Activated CD4-positive, alpha-beta memory T cell treated with anti-CD3 and anti-CD28 coated beads, Interleukin-2, amount 10 ng/mL, durations not matched to agents 7 days and 5 days (primary cell): ENCODE results near the gene DNAL4. TPM values are rescaled to one million over a fixed set of nuclear protein-coding genes. Genes with fewer than 3 reads are reported as not detected.
A peak's percentile ranks its signal among the peaks of the same experiment; 100 is the strongest.

Experiments
- CTCF ChIA-PET: fragments of 350-600 bp; sonication (Branson Sonifier 250); formaldehyde crosslinking; loops from one replicate; lab custom pipeline; 2021; ENCODE audit warnings: antibody characterized with exemption, inconsistent platforms; lab: Charles Lee
- POLR2A ChIA-PET: fragments of 350-600 bp; sonication (Branson Sonifier 250); formaldehyde crosslinking; loops from one replicate; lab custom pipeline; 2021; ENCODE audit warnings: antibody characterized with exemption; lab: Charles Lee
- DNase-seq: peaks from one replicate; pipeline ENCODE4 v3.0.0-alpha.2; 2020
- H3K27ac Mint-ChIP-seq: one replicate; pipeline ENCODE4 v1.8.0; 2021; ENCODE audit warnings: mild to moderate bottlenecking, mixed read lengths
- H3K27me3 Mint-ChIP-seq: one replicate; pipeline ENCODE4 v1.8.0; 2021; ENCODE audit warnings: mixed read lengths
- H3K36me3 Mint-ChIP-seq: one replicate; pipeline ENCODE4 v1.8.0; 2021; ENCODE audit warnings: low read depth, mixed read lengths
- H3K4me1 Mint-ChIP-seq: one replicate; pipeline ENCODE4 v1.8.0; 2021; ENCODE audit warnings: mixed read lengths
- H3K4me3 Mint-ChIP-seq: one replicate; pipeline ENCODE4 v1.8.0; 2021; ENCODE audit warnings: mild to moderate bottlenecking, mixed read lengths
- H3K9me3 Mint-ChIP-seq: one replicate; pipeline ENCODE4 v1.8.0; 2021; ENCODE audit warnings: mixed read lengths
- total RNA-seq, 2 experiments: library from RNA; stranded (reverse); gene quantifications; one replicate each; pipeline ENCODE4 v1.2.3, GENCODE V29; 2021

DNAL4 gene, protein sequence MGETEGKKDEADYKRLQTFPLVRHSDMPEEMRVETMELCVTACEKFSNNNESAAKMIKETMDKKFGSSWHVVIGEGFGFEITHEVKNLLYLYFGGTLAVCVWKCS
- 1 to 10 TPM; 8.0 to 8.4 TPM for total RNA-seq

DNA sequence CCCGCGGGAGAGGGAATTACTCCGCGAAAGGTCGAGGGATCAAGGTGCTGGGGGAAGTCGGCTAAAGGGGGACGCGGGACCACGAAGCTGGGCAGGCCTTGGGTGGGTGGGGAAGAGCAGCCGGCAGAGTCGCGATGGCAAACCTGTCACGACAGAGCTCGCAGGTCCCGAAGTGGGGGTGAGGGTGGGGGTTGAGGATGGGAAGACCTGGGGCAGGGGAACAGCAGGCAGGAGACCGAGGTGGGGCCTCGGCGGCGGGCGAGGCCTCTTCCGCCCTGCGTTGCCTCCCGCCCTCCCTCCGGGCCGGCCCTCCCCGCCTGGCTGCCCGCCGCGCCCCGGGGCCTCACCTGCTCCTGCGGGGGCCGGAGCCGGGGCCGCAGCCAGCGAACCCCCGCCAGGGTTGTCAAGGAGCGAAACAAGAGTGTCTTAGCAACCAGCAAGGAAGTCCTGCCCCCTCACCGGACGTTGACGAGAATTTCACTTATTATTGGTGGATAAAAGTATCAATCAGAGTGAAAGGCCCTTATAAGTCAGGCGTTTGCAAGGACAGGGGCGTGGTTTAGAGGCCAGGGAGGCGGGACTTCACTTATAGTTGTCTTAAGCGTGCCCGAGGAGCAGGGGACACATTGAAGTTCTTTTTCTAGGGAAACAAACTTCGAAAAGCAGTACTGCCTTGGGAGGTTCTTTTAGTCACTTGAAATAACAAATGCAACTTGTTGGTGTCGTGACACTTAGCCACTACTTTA, at the start of gene DNAL4:
Gene DNAL4 (minus strand): TSS at position 423 of the 746 bp plus-strand sequence. CDS start 11,412 bp downstream, outside the sequence.
- CTCF ChIA-PET = no interaction called here
- peak within 1 kb of the TSS; percentile 77 for H3K4me3 Mint-ChIP-seq
- DNase-seq = peak; percentile 93

DNA sequence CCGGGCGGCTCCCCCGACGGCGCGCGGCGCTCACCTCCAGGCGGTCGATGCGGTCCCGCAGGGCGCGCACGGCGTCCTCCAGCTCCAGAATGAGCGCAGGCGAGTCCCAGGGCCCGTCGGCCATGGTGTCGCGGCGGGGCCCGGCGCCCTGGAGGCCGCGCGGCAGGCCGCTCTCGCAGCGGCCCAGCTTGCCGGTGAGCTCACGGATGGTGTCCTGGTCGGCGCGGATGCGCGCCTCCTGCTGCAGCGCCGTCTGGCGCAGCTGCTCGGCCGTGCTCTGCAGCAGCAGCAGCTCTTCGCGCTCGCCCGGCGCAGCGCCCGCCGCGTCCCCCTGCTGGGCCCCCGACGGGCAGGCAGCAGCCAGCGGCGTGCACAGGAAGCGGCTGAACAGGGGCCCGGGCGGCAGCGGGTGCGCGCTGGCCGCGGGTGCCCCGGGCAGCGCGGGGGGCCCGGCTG, 49.3 kb upstream of the DNAL4 start:
- ChIA-PET POLR2A (interaction anchor here (0.7 to 2.1 kb wide), 9 partner anchors 11 to 475 kb away, joined by 3 to 8 read pairs (median 3); partner anchors contain the start of genes CBX6 and SUN2), CTCF (interaction anchor here (0.7 to 2.2 kb wide), 9 partner anchors 10 to 538 kb away, joined by 3 to 18 read pairs (median 4); partner anchors contain the start of gene APOBEC3D)
- Mint-ChIP-seq H3K4me3 (no peak overlapping the region), H3K27me3 (peaks cover 53% of the 10 kb centered on the region), H3K27ac (no peak overlapping the region), H3K36me3 (no peaks in the 10 kb centered on the region), H3K9me3 (no peaks in the 10 kb centered on the region), H3K4me1 (peaks cover 14% of the 10 kb centered on the region)
- peak; percentile 59 for DNase-seq

More for the DNA sequence above, at the start of gene DNAL4:
- H3K27me3 Mint-ChIP-seq = peaks cover 26% of the 10 kb centered on the region
- H3K36me3 Mint-ChIP-seq = no peaks in the 10 kb centered on the region
- H3K27ac Mint-ChIP-seq = peak within 1 kb of the TSS; percentile 21
- no peaks in the 10 kb centered on the region for H3K9me3 Mint-ChIP-seq
- POLR2A ChIA-PET = no interaction called here
- H3K4me1 Mint-ChIP-seq = peaks cover 25% of the 10 kb centered on the region

DNA sequence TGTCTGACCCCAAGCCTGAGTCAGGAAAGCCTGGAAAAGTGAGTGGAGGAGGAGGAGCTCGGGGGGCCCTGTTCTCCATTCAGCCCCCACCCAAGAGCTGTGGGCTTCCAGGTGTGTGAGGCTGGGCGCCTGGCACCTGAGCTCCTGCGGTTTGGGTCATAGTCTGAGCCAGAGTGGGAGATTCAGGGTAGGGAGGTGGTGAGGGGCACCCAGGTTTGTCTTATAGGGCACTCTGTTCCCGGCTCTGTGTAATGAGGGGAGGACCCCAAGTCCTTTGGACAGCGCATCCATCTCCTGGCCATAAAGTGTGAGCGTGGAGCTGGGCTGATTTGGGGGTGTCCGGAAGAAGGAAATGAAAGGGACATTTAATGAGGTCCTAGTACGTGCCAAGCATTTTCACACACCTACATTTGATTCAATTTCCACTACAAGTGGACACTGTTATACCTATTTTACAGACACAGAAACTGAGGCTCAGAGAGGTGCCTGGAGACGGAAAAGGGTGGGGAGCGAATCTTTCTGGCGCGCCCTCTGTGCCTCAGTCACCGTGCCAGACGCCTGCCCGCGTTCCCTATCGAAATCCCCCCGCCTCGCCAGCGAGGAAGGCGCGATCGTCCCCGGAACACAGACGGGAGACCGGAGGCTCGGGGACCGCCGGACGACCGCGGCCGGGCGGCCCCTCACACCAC, 48.7 kb upstream of the DNAL4 start:
- Mint-ChIP-seq H3K27ac (no peak overlapping the region), H3K4me3 (peak overlapping the region; percentile 58), H3K36me3 (no peaks in the 10 kb centered on the region), H3K27me3 (peaks cover 52% of the 10 kb centered on the region), H3K4me1 (peaks cover 14% of the 10 kb centered on the region), H3K9me3 (no peaks in the 10 kb centered on the region)
- CTCF ChIA-PET = interaction anchor here (0.7 to 2.2 kb wide), 7 partner anchors 11 to 537 kb away, joined by 3 to 18 read pairs (median 5); partner anchors contain the start of gene APOBEC3D
- DNase-seq = no peak
- POLR2A ChIA-PET = interaction anchor here (0.7 to 2.1 kb wide), 8 partner anchors 11 to 476 kb away, joined by 3 to 8 read pairs (median 3); partner anchors contain the start of genes CBX6 and SUN2

DNA sequence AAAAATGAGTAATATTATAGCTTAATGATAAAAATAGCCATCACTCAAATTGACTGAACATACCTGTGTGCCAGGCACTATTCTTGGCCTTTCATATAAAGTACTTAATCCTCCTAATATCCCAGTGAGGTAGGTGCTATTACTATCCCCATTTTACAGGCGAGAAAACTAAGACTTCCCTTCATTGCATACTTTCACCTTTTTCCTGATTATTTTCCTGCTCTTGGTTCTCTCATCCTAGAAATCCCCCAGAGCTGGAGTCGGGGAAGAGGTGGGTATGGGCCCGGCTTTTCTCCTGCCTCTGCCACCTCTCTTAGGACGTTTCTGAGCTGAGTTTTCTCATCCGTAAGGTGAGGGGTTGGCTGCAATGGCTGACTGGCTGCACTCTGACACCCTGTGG, 47.7 kb upstream of the DNAL4 start:
- POLR2A ChIA-PET = no interaction called here
- no peaks in the 10 kb centered on the region for H3K36me3 Mint-ChIP-seq
- peaks cover 45% of the 10 kb centered on the region for H3K27me3 Mint-ChIP-seq
- H3K4me3 Mint-ChIP-seq = no peak overlapping the region
- H3K9me3 Mint-ChIP-seq = no peaks in the 10 kb centered on the region
- DNase-seq = no peak
- CTCF ChIA-PET = interaction anchor here (1.9 kb wide), 1 partner anchor 72 kb away, joined by 8 read pairs; no protein-coding TSS in a partner anchor
- H3K4me1 Mint-ChIP-seq = peaks cover 14% of the 10 kb centered on the region
- no peak overlapping the region for H3K27ac Mint-ChIP-seq

DNA sequence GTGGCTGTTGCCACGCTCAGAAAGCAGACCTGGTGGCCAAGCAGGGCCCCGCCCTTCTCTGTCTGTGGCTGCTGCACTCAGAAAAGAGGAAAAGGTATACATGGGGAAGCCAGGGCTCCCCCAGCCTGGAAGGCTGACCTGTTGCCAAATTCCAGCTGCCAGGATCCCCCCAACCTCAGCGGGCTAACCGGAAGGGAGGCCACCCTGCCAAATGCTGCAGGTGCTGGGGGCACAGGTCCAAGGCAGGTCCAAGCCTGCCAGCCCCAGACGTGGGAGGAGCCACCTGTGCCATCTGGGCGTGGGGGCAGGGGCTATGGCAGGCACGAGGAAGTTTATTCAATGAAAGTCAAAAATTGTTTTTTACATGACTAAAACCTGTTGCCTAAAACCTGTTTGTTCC, 47.3 kb upstream of the DNAL4 start:
- Mint-ChIP-seq H3K9me3 (no peaks in the 10 kb centered on the region), H3K27me3 (peaks cover 42% of the 10 kb centered on the region), H3K36me3 (no peaks in the 10 kb centered on the region), H3K27ac (no peak overlapping the region), H3K4me1 (peaks cover 14% of the 10 kb centered on the region), H3K4me3 (no peak overlapping the region)
- no peak for DNase-seq
- CTCF ChIA-PET = interaction anchor here (1.9 kb wide), 1 partner anchor 72 kb away, joined by 8 read pairs; no protein-coding TSS in a partner anchor
- POLR2A ChIA-PET = no interaction called here

DNA sequence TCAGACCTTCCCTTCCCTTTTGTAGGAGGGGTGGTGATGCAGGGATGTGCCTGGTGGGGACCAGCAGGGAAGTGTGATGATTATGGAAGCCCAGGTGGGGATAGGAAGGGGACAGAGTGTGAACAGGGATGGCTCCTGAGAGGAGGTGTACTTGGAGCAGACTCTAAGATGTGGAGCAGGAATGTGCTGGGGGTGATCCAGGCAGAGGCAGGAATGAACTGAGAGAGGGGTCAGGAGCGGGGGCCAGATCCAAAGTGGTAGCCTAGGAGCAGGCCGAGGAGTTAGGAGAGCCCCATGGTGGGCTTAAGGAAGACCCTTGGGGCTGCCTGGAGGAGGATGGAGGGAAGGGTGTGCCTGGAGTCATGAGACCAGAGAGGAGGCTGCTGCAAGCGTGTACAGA, 46.2 kb upstream of the DNAL4 start:
- Mint-ChIP-seq H3K4me3 (no peak overlapping the region), H3K27me3 (peaks cover 36% of the 10 kb centered on the region), H3K4me1 (peaks cover 14% of the 10 kb centered on the region), H3K9me3 (no peaks in the 10 kb centered on the region), H3K36me3 (no peaks in the 10 kb centered on the region), H3K27ac (no peak overlapping the region)
- DNase-seq = no peak
- ChIA-PET CTCF (interaction anchor here (0.6 to 1.9 kb wide), 3 partner anchors 14 to 71 kb away, joined by 3 to 8 read pairs (median 3); no protein-coding TSS in a partner anchor), POLR2A (no interaction called here)

DNA sequence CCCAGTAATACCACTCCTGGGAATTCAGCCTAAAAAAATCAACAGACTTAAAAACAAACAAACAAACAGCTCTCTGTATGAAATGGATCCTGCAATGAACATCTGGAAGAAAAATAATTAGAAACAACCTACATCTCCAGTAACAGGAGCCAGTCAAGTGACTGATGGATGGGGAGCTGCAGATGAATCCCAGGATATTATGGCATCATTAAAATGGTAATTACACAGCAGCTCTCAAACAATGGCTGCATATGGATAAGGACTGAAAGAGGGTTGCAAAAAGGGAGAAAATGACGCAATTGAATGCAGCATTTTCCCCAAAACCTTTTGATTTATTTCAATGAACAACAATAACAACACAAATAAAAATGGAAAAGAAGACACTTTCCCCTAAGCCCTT, 45.7 kb upstream of the DNAL4 start:
- ChIA-PET CTCF (interaction anchor here (0.6 to 1.0 kb wide), 2 partner anchors 14 to 70 kb away, joined by 3 read pairs; no protein-coding TSS in a partner anchor), POLR2A (no interaction called here)
- H3K4me1 Mint-ChIP-seq = peaks cover 14% of the 10 kb centered on the region
- DNase-seq = no peak
- no peaks in the 10 kb centered on the region for H3K36me3 Mint-ChIP-seq
- H3K27me3 Mint-ChIP-seq = peaks cover 34% of the 10 kb centered on the region
- H3K27ac Mint-ChIP-seq = no peak overlapping the region
- H3K4me3 Mint-ChIP-seq = no peak overlapping the region
- H3K9me3 Mint-ChIP-seq = no peaks in the 10 kb centered on the region

DNA sequence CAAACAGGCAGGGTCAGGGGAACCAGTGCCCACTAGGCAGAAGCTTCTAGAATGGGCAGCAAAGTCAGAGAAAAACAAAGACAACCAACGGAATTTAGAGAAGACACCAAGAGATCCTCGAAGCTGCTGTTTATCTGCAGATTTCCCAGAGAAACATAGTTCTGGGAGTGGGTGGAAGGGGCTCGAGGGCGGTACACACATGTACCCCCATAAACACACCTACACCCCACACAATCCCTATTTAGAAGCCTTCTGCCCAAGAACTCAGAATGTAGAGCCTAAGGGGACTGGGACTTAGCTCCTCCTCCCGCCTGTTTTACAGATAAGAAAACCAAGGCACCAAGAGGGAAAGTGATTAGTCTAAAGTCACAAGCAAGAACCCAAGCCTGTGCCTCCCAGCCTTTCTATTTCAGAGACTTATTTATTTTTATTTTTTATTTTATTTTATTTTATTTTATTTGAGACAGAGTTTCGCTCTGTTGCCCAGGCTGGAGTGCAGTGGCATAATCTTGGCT, 43.5 kb upstream of the DNAL4 start:
- Mint-ChIP-seq H3K27me3 (peaks cover 24% of the 10 kb centered on the region), H3K9me3 (no peaks in the 10 kb centered on the region), H3K27ac (no peak overlapping the region), H3K36me3 (no peaks in the 10 kb centered on the region), H3K4me3 (no peak overlapping the region), H3K4me1 (peaks cover 5% of the 10 kb centered on the region)
- ChIA-PET CTCF (interaction anchor here (0.7 to 1.1 kb wide), 2 partner anchors 23 to 68 kb away, joined by 3 read pairs; no protein-coding TSS in a partner anchor), POLR2A (no interaction called here)
- no peak for DNase-seq

DNA sequence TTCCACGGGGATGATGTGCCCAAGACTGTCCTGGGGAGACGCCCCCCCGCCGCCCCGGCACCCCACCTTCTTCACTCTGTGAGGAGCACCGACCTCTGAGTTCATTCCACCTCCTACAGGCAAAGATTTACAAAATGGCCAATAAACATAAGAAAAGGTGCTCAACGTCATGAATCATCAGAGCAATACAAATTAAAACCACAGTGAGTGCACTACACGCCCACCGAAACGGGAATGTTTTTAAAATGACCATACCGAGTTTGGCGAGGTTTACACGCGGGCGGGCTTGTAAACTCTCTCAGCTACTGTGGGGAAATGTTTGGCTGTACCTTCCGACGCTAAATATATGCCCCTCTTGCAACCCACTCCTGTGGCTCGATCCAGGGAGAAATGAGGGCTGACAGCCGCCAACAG, 42.0 kb upstream of the DNAL4 start:
- Mint-ChIP-seq H3K4me1 (peaks cover 1% of the 10 kb centered on the region), H3K4me3 (no peak overlapping the region), H3K27me3 (peaks cover 14% of the 10 kb centered on the region), H3K9me3 (no peaks in the 10 kb centered on the region), H3K27ac (no peak overlapping the region), H3K36me3 (no peaks in the 10 kb centered on the region)
- ChIA-PET CTCF (interaction anchor here (0.6 kb wide), 1 partner anchor 735 kb away, joined by 6 read pairs; no protein-coding TSS in a partner anchor), POLR2A (no interaction called here)
- DNase-seq = no peak

DNA sequence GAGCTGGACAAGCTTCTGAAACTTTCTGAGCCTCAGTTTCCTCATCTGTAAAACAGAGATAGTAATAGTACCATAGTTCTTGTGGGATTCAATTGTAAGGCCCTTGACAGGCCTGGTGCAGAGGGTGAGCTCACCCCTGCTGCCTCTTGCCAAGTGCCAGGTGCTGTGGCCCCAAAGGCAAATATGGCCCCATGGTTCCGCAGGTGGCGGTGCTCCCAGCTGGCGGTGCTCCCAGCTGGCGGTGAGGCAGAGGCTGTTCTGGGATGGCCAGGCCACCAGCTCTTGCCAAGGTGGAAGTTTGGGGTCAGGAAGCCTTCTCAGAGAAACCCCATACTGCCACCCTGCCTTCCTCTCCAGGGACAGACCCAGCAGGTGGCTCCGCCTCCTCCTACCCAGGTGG, 41.0 kb upstream of the DNAL4 start:
- ChIA-PET POLR2A (no interaction called here), CTCF (no interaction called here)
- H3K4me1 Mint-ChIP-seq = no peaks in the 10 kb centered on the region
- peaks cover 5% of the 10 kb centered on the region for H3K27me3 Mint-ChIP-seq
- H3K27ac Mint-ChIP-seq = no peak overlapping the region
- H3K4me3 Mint-ChIP-seq = no peak overlapping the region
- no peak for DNase-seq
- H3K36me3 Mint-ChIP-seq = no peaks in the 10 kb centered on the region
- no peaks in the 10 kb centered on the region for H3K9me3 Mint-ChIP-seq

DNA sequence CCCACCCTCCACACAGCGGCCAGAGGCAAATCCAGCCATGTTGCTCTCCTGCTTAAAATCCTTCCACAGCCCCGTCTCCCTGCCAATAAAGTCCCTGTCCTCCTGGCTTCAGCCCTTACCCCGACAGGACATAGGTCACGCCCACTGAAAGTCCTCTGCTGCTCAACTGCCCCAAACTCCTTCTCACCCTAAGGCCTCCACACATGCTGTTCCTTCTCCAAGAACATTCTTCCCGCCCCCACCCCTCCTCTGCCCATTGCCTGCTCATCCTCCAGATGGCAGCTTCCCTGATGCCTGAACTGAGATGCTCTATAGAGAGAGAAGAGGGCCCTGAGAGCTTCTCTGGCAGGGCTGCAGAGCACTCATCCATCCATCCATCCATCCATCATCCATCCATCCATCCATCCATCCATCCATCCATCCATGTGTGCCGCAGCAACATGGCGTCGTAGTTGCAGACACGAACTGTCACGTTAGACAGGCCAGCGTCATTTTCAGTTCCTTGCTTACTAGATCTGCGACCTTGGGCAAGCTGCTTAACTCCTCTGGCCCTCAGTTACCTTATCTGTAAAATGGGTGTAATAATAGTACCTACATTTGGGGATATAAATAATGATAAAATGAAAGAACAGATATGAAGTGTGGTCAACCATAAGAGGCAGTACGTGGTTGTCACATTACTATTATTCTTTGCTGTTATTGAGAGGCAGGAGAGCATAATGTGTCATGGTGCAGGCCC, 40.4 kb upstream of the DNAL4 start:
- no peaks in the 10 kb centered on the region for H3K4me1 Mint-ChIP-seq
- DNase-seq = no peak
- no peak overlapping the region for H3K27ac Mint-ChIP-seq
- H3K4me3 Mint-ChIP-seq = no peak overlapping the region
- POLR2A ChIA-PET = no interaction called here
- H3K9me3 Mint-ChIP-seq = no peaks in the 10 kb centered on the region
- no peaks in the 10 kb centered on the region for H3K36me3 Mint-ChIP-seq
- no peaks in the 10 kb centered on the region for H3K27me3 Mint-ChIP-seq
- CTCF ChIA-PET = no interaction called here

DNA sequence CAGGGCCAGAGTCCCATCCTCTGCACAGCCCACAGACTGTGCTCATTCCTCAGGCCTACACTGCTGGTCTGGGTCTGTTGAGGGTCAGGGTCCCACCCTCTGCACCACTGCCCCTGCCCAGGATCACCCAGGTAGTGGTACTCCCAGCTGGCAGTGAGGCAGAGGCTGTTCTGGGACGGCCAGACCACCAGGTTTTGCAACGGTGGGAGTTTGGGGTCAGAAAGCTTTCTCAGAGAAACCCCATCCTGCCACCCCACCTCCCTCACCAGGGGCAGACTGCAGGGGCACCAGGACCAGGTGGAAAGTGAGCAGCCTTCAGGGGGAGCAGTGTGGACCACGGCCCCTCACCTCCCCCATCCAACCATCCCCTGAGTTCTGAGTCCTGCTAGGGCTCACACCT, 39.1 kb upstream of the DNAL4 start:
- no peaks in the 10 kb centered on the region for H3K4me1 Mint-ChIP-seq
- POLR2A ChIA-PET = no interaction called here
- H3K4me3 Mint-ChIP-seq = no peak overlapping the region
- DNase-seq = no peak
- H3K36me3 Mint-ChIP-seq = no peaks in the 10 kb centered on the region
- CTCF ChIA-PET = no interaction called here
- no peaks in the 10 kb centered on the region for H3K27me3 Mint-ChIP-seq
- H3K27ac Mint-ChIP-seq = no peak overlapping the region
- no peaks in the 10 kb centered on the region for H3K9me3 Mint-ChIP-seq
